Lung microvascular endothelial cell (primary cell): ENCODE data around the gene JCHAIN. TPM values are rescaled to one million over a fixed set of nuclear protein-coding genes. Genes with fewer than 3 reads are reported as not detected.
"Not testable (repeated sequence)": the region's sequence is repeated elsewhere in the genome, so short reads cannot be mapped to it uniquely, and the experiment has no call there.

Experiments
- DNase-seq, 2 donors: peaks; one replicate each; pipeline versions ENCODE4 v3.0.0 to v3.0.0-alpha.2; 2010; ENCODE audit warnings: low read depth in 2 of 2
- total RNA-seq: library from RNA; depleted of rRNA; stranded (reverse); fragments of >200 nt; gene quantifications from 2 replicates; pipeline ENCODE4 v1.2.1, GENCODE V29; 2014

Gene JCHAIN
- total RNA-seq: not detected in 2 replicates

DNA sequence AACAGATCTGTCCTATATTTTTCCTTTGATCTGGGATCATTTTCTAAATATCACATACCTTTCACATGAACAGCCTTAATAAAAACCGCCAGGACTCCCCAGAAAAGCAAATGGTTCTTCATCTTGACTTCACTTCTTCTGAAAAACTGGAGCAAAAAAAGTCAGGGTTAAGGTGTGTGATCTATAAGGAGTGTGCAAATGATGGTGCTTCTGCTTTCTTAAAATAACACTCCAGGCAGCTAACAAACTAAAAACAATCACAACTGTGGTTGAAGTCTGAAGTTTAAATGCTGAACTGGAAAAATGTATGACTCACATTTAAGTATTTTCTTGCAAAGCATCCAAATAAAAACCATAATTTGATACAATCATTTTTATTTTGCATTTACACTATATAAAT lies at the start of gene JCHAIN:
Gene JCHAIN, minus strand, starts transcription at position 140 of the 400 bp plus-strand sequence. Its CDS starts 18 bp downstream, at position 122.
- no peak for DNase-seq

DNA sequence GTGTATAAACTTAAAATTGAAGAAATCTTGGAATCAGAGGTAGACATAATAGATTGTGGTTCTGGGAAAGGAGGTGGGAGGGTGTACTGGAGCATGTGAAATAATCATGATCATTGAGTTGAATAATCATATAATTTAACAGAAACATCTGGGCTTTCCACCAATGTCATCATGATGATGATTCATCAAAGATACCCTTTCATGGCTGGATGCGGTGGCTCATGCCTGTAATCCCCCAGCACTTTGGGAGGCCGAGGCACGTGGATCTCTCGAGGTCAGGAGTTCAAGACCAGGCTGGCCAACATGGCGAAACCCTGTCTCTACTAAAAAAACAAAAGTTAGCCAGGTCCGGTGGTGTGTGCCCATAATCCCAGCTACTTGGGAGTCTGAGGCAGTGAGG lies 48.8 kb upstream of the JCHAIN start:
- no peak for DNase-seq

DNA sequence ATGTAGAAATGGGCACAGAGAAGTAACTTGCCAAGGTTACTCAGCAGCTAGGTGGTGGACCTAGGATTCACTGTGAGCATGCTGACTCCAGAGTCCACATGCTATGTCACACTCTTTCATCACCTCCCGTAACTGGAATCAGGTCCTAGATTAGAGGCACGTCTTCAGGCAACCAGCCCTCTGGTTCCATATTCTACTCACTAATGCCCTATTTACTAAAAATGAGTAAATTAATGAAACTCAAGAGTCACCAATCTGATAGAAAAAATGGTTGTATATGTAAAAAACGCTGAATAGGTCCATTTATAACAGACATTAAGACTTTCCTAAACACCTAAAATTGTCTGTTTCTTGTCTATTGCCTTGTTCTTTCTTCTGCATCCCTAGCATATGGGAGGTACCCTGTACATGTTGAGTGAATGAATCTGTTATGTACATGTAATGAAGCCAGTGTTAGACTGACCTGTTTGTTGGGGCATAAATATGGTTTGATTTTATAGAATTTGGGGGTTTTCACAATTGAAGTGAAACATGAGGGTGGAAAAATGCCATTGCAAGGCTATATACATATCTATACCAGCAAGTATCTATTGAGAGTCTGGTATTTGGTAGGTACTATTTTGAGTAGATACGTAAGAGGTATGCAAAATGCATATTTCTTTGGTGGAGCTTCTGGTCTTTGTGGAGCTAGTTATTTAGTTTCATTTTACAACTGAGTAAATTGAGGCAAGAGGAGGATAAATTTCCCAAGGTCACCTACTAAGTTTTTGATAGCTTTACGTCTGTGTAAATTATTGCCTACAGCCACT lies 48.0 kb upstream of the JCHAIN start:
- no peak for DNase-seq

DNA sequence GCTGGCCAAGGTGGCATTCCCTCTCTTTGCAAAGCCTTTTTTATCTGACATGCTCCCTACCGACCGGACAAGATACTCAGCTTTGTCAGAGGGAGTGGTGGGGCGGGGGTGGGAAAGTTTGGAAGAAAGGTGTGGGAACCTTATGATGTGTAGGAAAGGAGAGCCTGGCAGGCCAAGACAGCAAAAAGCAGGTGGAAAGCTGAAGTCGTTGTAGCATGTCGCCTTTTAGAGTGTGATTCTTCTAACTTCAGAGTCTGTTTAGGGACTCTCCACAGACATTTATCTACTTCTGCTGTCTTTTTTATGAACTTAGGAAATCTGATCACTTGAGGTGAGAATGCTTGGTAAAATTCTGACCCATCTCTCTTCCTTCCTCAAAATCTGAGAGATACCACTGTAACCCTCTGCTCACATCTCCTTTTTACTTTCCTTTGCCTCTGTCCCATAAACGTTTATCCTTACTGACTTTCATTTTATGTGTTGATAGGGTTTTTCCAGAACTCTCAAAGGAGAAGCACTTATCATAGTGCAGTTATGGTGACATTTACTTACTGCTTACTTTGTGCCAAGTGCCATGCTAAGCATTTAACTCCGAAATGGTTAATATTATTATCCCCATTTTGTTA lies 47.3 kb upstream of the JCHAIN start:
- DNase-seq: no peak

DNA sequence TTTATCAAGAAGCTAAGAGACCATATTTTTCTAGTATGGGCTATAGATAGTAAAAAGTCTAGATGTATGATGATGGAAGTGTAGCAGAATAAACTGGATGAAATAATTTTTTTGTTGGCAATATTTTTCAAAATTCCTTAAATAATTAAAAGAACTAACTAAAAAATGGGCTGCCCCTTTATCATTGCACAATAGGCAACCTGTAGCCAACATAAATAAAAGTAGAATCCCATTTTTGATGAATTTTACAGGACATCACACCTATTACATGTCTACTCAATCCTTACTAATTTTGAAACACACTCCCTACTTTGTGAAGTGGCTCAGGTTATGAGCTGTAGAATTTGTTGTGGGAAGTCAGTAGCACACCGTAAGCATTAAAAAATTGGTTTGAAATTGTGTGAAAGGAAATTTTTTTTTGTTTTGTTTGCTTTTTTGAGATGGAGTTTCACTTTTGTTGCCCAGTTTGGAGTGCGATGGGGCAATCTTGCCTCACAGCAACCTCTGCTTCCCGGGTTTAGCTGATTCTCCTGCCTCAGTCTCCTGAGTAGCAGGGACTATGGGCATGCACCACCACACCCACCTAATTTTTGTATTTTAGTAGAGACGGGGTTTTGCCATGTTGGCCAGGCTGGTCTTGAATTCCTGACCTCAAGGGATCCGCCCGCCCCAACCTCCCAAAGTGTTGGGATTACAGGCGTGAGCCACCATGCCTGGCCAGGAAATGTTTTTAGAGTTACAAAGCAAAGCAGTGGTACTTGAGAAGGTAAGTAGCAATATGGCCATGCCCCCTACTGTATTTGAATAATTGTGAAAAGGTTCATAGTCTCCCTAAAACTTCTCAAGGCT lies 46.5 kb upstream of the JCHAIN start:
- DNase-seq: no peak

DNA sequence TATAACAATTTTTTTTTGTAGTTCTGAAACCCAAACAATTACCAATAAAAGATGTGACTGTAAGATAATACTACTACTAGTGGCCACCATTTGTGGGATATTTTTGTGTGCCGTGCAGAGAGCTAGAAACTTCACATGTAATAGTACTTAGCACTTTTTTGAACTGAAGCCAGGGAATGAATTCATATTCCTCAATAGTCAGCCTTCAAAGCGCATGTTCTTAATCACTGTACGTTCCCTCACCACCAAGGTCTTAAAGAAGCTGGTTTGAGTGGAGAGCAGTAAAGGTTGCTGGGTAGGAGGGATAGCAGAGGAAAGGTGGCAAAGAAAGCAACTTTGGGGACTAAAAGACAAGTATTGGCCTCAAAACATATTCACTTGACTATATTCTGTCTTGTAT lies 45.8 kb upstream of the JCHAIN start:
- peak in 1 of 2 donors; percentile 39 for DNase-seq

DNA sequence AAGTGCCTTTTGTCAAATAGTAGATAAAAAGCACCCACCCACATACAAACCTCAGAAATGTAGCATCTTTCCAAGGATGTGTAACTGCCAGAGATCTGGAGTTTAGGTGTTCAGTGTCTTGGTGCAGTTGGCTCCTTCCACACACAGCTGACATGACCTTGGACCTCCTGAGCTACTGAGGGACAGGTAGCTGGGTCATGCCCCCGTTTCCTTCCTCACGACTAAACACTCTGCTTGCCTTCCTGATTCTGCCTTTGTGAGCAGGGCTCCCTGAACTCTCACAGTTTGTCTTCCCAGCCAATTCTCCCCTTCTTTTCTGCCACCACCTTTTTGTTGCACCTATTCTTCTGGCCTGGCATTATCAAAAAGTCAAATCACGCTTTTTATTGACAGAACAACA lies 45.3 kb upstream of the JCHAIN start:
- no peak for DNase-seq

DNA sequence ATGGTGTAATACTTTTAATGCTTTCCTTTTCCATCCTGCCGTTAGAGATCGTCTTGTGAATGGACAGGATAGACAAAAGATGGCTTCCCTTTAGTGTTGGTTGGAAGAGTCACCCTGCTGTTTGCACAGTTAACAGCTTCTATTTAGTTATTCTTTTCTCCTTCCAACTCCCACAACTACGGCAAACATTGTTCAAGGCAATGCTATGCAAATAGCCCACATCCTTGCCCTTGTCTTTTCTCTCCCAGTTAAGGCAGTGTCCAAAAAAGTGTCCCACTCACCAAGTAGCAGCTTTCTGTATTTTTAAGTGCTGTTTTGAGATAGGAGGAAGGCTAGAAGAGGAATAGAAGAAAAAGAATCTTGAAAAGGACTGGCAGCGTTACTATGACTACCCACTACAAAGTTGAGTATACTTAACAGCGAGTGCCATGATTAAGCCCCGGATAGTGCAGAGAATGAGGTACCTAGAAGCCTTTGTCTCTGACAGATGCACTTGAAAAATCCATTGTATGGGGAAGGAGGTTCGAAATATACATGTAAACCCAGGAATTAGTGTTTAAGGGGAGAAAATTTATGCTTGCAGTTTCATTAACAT lies 43.4 kb upstream of the JCHAIN start:
- DNase-seq: no peak

DNA sequence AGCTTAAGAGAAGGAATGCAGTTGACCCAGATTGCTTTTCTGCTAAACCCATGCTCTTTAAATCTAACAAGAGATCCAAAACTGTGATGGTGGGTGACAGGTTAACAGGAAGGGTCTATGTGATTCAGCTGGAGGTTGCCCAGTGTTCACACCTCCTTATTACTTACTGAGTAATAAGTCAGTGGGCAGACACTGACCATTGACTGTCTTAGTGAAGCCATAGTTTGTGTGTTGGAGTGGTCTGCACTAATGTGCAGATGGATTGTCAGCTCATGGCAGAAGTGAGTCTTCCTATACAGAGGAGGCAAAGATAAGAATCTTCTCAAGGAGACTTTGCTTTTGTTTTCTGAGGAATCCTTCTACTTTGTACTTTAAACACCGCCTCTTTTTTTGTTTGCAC lies 40.2 kb upstream of the JCHAIN start:
- DNase-seq: peak in 1 of 2 donors; percentile 27

DNA sequence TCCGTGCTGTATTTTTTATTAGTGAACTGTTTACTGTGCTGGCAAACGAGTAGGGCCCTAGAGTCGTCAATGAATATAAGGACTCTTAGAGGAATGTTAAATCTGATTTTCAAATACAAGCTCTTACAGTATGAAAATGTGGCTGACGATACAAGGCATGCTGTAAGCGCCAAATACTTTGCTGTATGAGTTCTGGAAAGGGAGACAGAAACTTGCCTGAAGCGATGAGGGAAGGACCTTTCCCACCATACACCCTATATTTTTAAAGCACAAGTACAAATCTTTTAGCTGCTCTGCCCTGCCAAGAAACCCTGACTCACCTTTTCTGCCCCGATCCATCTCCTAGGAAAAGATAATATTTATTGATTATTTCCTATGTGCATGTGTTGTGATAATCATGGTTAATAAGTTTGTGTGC lies 39.7 kb upstream of the JCHAIN start:
- no peak for DNase-seq

DNA sequence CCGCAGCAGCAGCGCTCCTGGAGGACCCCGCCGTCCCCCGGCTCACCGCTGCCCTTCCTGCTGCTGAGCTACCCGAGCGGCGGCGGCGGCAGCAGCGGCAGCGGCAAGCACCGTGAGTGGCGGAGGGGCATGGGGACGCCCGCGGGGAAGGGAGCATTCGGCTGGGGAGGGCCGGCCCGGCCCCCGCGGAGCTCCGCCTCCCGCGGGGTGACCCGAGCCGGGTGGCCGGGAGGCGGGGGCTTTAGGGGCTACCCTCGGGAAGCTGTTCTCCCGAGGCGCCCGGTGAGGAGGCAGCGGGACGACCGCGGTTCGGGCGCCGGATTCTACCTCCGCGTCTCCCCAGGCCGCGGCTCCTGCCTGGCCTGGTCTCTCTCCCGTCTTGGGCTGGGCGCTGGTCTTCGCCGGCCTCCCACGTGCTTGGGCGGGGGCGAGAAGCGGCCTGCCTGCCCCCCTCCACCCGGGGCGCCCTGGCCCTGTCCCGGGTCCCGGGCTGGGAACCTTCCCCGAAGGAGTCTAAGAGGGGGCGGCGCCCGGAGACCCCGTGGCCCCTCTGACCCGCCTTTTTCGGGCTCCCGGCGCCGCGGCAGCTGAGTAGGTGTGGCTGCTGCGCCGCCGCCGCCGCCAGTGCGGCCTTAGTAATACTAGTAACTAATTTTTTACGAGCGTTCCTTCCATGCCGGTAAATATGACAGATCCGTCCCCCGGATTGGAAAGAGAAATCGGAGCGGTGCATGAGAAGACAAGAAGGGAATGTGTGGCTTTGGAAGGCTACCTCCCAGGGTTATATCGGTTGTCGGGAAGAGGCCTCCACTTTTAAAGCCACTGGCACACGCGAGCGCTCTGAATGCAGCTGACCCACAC lies 39.1 kb upstream of the JCHAIN start:
- peak; percentile 63 to 69 for DNase-seq

DNA sequence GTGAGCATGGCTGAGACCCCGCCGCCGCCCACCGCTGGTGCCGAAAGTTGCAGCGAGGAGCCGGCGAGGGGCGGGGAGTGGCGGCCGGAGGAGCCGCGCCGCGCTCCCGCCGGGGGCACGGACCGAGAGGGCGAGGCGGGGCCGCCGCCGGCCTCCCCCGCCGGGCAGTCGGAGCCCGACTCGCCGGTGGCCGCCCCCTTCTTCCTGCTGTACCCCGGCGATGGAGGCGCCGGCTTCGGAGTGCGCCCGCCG lies 38.5 kb upstream of the JCHAIN start:
- DNase-seq: no peak

DNA sequence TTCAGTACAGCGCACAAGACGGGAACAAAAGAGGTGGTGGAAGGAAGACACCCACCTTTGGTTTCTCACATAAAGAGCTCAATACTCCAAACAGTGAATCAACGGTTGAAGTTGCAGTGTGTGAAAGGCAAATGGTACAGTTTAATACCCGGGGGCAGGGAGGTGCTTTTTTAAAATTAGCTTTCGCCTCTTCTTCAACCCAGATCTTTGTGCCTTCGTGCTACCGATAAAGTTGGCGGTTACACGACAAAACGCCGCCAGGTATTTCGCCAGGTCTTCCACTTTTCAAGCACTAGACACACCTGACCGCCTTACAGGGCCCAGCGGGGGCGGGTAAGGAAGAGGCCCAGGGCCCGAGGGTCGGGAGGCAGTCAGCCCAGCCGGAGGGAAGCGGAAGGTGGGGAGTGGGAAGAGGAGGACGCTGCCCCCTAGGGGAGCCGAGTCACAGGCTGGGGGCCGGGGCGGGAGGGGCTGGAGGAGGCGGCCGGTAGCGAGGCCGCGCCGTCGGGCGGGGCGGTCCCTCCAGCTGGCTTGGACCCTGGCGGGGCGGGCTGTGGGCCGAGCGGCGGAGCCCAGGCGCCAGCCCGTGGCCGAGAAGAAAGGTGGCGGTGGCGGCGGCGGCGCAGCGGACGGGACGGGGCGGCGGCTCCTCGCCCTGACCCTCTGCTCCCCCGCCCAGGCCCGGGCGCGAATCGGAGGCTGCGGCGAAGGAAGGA lies 38.1 kb upstream of the JCHAIN start:
- peak; percentile 76 to 86 for DNase-seq

DNA sequence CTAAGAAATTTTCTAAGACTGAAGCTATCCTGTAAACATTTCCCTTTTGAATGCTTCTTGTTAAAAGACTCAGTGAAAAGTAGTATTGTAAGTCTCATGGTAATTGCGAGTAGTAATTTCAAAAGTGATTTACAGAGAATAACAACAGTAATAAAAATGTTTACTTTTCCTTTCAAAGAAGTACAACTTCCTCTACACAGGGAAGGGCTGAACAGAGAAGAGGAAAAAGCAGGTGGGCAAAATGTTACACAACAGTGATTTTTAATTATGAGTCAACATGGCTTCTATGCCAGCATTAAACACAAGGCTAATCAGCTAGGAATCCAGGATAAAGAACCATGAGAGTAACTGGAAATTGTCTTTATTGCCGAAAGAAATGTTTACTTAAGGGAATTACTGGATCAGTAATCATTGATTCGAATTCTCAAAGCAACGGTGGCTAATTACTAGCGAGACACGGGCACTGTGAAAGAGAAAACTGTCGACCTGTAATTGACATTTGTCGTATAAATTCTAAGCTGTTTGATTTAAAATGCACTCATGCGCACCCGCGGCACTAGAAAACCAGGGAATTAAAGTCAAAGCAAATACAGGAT lies 37.4 kb upstream of the JCHAIN start:
- peak; percentile 26 to 39 for DNase-seq

DNA sequence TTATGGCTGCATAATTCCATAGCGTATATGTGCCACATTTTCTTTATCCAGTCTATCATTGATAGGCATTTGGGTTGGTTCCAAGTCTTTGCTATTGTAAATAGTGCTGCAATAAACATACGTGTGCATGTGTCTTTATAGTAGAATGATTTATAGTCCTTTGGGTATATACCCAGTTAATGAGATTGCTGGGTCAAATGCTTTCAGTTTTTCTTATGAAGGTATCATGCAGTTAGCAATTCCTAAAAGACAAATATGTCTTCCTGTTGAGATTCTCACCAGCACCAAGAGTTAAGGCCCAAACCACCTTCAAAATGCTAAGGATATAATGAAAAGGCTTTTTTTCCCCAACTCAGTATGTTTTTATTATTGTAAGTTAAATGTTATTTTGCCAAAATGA lies 36.3 kb upstream of the JCHAIN start:
- not testable (repeated sequence) for DNase-seq

DNA sequence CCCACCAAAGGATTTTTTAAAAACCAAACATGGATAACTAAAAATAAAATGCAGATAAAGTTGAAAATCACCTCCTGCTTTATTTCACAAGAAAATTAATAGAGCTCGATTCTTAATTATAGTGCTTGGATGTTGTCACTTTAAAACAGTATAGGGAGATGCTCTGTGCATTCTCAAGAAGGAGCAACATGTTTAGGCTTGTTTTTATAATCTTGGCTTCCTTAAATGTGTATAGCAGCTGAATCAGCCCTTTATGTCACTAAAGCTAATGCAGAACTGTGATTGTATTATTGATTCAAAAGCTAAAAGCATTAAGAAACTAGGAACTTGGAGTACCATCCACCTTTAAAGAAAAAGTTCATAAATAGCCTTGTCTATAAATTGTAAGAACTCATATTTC lies 35.0 kb upstream of the JCHAIN start:
- DNase-seq: no peak

DNA sequence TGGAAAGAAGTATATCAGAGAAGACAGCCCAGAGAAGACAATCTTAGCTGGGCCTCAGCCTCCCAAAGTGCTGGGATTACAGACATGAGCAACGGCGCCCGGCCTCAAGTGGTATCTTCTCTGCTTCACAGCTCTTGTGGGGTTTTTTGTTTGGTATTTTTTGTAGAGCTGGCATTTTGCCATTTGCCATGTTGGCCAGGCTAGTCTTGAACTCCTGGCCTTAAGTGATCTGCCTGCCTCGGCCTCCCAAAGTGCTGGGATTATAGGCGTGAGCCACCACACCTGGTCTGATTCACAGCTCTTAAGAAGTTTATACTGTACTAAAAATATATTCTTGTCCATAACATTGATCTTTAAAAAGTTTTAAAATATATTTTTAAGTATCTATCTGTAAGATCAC lies 34.4 kb upstream of the JCHAIN start:
- no peak for DNase-seq

DNA sequence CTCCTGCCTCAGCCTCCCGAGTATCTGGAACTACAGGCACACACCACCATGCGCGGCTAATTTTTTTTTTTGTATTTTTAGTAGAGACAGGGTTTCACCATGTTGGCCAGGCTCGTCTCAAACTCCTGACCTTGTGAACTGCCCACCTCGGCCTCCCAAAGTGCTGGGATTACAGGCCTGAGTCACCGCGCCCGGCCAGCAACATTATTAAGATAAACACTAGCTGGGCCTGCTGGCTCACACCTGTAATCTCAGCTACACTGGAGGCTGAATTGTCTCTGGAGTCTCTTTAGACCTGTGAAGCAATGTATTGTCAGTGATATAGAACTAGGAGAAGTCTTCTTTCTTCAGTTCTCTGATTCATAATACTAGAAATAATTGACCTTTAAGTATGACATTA lies 32.1 kb upstream of the JCHAIN start:
- DNase-seq: not testable (repeated sequence)

DNA sequence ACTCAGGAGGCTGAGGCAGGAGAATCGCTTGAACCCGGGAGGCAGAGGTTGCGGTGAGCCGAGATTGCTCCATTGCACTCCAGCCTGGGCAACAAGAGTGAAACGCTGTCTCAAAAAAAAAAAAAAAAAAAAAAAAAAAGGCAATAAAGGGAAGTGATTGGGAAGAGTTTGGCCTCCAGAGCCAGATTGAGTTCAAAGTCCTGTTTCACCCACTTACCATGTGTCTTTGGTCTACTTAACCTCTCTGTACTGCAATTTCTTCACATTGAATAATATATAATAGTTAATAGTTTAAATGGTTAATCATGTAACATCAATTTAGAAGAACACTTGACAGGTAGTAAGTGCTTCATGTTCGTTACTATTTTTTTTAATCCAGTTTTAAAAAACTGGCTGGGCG lies 28.3 kb upstream of the JCHAIN start:
- not testable (repeated sequence) for DNase-seq

DNA sequence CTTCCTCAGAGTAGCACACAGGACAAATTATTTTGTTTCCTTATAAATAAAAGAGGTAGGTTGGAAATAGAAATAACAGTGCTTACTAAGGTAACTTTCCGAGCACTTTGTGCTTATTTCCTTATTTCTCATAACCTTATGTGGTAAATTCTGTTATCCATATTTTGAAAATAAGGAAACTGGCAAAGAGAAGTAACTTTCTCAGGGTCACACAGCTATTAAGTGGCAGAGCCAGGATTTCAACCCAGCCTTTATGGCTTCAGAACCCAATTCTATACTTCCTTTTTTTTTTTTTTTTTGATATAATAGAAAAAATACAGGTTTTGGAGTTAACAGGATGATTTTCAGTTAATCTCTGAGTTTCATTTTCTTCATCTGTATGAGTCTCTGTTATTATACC lies 25.4 kb upstream of the JCHAIN start:
- DNase-seq: no peak
